Measurements from ENCODE around the gene ZDHHC6. TPM values are rescaled to one million over a fixed set of nuclear protein-coding genes. Genes with fewer than 3 reads are reported as not detected.

Gene ZDHHC6
- total and polyA plus RNA-seq, 2 of the 8 experiments (the other 6 are each of a cell fraction or from before 2014, with no cell fraction given): 13.6 to 27.4 TPM

DNA sequence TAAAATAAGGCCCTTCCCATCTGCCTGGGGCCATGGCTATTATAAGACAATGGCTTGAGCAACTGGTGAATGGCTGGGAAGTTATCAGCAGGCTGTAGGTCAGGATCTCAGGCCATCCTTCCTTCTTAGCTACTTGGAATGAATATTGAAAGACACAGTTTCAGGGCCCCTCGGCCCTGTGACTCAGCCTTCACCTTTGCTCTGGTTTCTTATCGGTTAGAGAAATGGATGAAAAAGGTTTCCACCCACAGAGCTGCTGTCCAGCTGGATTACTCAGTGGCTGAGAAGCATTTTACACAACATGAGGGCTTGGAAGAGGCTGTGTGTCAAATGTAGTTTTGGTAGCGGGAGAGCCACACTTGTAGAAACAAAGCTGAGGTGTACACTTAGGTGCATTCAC is 63.4 kb downstream of the ZDHHC6 start (continued):
- no peak for TF ChIP-seq SIN3A (conservative IDR thresholded peaks at IDR 0.05 in 1 of 2, IDR thresholded peaks at IDR 0.05 in 1 of 2; ENCODE audit: low read depth in 1 of 2, low read length in 2 of 2)

Measured in H1 (cell line).